Measurements from ENCODE around the gene TOB2.

DNA sequence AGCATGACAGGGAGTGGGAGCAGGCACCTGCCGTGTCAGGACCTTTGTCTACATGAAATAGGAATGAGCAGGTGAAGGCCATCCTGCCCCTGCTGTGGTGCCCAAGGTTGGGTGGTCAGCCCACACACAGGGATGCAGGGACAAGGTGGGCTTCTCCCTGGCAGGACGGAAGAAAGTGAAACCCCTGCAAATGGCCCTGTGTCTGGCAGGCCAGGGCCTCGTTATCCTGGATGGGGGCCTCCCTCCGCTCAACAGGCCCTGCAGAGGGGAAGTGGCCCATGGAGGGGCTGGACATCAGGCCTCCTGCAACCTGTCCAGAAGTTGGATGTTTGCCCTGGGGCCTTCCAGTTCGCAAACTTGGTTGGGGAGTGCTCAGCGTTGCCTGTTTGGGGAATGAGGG, 14.9 kb downstream of the TOB2 start:
- TF ChIP-seq, protein P1, sequence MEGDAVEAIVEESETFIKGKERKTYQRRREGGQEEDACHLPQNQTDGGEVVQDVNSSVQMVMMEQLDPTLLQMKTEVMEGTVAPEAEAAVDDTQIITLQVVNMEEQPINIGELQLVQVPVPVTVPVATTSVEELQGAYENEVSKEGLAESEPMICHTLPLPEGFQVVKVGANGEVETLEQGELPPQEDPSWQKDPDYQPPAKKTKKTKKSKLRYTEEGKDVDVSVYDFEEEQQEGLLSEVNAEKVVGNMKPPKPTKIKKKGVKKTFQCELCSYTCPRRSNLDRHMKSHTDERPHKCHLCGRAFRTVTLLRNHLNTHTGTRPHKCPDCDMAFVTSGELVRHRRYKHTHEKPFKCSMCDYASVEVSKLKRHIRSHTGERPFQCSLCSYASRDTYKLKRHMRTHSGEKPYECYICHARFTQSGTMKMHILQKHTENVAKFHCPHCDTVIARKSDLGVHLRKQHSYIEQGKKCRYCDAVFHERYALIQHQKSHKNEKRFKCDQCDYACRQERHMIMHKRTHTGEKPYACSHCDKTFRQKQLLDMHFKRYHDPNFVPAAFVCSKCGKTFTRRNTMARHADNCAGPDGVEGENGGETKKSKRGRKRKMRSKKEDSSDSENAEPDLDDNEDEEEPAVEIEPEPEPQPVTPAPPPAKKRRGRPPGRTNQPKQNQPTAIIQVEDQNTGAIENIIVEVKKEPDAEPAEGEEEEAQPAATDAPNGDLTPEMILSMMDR (IDR thresholded peaks at IDR 0.05; ENCODE audit: low read depth, low read length): no peak
- no peak for TF ChIP-seq POLR2A (IDR thresholded peaks at IDR 0.05; ENCODE audit: extremely low read depth, insufficient read length)

Data from NB4 (cell line).